ENCODE measurements around the gene PDIA6.
"Not testable (repeated sequence)": the region's sequence is repeated elsewhere in the genome, so short reads cannot be mapped to it uniquely, and the experiment has no call there.

Gene PDIA6

DNA sequence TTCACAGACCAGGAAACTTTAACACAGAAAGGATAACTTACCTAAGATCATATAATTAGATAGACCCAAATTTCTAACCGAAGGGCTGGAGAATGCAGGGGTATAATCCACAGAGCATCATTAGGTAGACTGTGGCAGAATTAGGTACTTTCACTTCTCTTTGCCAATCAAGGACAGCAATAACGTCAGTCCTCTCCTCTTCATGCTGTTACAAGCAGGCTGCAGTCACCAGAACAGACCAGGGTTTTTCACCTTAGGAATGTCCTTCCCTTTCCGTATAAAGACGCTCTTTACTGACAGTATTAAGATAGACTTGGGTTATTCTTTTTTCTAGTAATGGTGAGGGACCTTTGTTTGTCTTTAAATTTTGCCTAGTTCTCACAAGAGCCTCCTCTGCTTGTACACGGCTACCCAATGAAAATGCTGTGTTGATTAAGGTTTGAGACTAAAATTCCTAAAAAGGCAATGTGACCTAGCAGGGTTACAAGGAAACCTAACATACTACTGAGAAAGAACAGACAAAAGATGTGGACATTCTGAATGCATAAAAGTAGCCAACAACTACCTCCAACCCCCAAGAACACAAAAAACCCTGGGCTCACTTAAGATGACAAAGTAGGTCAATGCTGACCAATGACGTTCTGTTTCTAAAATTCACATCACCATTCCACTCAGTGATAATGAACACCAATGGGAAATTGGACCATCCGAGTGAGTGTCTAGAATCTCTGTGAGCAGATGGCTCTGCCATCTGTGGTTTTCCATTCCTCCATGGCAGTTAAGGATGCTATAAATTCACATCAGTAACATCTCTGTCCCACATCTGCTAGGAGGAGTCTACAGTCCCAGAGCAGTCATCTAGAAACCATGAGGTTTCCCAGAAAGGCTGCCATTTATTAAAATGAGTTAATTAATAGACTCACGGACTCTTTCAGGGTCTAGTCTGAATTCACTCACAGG, 2.1 kb downstream of the PDIA6 start:
- TF ChIP-seq, protein P1, sequence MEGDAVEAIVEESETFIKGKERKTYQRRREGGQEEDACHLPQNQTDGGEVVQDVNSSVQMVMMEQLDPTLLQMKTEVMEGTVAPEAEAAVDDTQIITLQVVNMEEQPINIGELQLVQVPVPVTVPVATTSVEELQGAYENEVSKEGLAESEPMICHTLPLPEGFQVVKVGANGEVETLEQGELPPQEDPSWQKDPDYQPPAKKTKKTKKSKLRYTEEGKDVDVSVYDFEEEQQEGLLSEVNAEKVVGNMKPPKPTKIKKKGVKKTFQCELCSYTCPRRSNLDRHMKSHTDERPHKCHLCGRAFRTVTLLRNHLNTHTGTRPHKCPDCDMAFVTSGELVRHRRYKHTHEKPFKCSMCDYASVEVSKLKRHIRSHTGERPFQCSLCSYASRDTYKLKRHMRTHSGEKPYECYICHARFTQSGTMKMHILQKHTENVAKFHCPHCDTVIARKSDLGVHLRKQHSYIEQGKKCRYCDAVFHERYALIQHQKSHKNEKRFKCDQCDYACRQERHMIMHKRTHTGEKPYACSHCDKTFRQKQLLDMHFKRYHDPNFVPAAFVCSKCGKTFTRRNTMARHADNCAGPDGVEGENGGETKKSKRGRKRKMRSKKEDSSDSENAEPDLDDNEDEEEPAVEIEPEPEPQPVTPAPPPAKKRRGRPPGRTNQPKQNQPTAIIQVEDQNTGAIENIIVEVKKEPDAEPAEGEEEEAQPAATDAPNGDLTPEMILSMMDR (IDR thresholded peaks at IDR 0.05; ENCODE audit: control insufficient read depth, extremely low read depth, insufficient read depth): no peak
- no peak for DNase-seq (ENCODE audit: low read depth)
- peak overlapping the region; percentile 77 for H3K4me3 ChIP-seq (ENCODE audit: low read depth, low read length)

DNA sequence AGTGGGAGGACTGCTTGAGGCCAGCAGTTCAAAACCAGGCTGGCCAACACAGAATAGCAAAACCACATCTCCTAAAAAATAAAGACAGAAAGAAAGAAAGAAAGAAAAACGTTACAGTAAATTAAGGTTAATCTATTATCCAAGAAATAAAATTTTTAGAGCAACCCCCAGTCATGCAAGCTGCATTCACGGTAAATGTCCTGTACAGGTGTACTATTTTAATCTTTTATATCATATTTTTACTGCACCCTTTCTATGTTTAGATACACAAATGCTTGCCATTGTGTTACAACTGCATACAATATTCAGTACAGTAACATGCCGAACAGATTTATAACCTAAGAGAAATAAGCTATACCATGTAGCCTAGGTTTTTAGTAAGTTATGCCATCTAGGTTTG, 6.0 kb downstream of the PDIA6 start:
- no peak for DNase-seq (ENCODE audit: low read depth)
- TF ChIP-seq, protein P1 (IDR thresholded peaks at IDR 0.05; ENCODE audit: control insufficient read depth, extremely low read depth, insufficient read depth): no peak
- no peak overlapping the region for H3K4me3 ChIP-seq (ENCODE audit: low read depth, low read length)

DNA sequence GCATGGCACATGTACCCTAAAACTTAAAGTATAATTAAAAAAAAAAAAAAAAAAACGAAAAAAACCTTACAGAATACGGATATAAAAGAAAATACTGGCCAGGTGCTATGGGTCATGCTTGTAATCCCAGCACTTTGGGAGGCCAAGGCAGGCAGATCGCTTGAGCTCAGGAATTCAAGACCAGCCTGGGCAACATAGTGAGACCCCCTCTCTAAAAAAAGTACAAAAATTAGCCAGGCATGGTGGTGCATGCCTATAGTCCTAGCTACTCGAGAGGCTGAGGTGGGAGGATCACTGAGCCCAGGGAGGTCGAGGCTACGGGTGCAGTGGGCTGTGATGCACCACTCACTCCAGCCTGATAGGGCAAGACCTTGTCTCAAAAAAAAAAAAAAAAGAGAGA, 6.6 kb downstream of the PDIA6 start:
- DNase-seq (ENCODE audit: low read depth): not testable (repeated sequence)

DNA sequence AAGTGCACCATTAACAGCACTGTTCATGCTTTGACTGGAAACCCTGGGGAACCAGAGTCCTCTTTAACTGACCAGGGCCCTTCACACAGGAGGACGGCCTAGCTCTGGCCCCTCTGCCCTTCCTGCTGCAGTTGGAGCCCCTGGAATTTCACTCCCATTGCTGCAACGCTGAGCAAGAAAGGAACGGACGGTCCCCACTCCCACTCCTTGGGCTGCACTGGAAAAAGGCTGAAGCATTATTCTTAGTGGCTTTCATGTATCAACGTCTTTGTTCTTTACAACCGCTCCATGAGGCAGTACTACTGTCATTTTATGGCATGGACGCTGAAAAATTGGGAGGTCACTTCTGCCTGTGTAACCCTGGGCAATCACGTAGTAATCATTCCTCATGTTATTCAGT, 9.9 kb downstream of the PDIA6 start:
- no peak overlapping the region for H3K4me3 ChIP-seq (ENCODE audit: low read depth, low read length)
- DNase-seq (ENCODE audit: low read depth): no peak
- TF ChIP-seq, protein P1 (IDR thresholded peaks at IDR 0.05; ENCODE audit: control insufficient read depth, extremely low read depth, insufficient read depth): no peak

More for the DNA sequence above, 6.6 kb downstream of the PDIA6 start:
- not testable (repeated sequence) for H3K4me3 ChIP-seq (ENCODE audit: low read depth, low read length)

DNA sequence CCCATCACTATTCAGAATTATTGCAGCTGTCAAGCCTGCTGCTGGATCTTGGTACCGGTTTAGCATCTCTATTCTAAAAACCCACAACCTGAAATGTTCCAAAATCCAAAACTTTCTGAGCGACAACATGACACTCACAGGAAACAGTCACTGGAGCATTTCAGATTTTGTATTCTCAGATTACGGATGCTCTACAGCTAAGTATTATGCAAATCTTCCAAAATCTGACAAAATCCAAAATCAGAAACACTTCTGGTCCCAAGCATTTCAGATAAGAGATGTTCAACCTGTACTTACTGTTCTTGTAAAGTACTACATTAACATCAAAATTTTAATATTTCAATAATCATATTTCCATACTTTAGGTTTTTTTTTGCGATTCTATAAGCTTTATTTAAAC, 12.4 kb downstream of the PDIA6 start:
- no peak for DNase-seq (ENCODE audit: low read depth)
- TF ChIP-seq, protein P1 (IDR thresholded peaks at IDR 0.05; ENCODE audit: control insufficient read depth, extremely low read depth, insufficient read depth): no peak
- no peak overlapping the region for H3K4me3 ChIP-seq (ENCODE audit: low read depth, low read length)

DNA sequence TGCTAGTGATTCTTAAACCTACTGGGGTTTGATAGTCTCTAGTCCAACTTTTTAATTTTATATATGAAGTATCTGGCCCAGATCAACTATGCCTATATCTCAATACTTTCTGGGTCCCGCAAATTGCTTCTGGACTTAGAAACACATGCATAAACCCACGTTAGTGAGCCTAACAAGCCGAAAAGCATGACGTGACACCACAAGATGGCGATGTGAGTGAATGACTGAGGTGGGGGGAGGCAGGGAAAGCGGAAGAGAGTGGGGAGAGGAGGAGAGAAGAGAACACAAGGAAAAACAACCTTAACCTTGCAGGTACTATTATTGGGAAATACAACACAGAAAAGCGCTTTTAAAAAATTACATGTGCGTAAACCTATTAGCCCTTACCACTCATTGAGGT, 13.8 kb downstream of the PDIA6 start:
- no peak overlapping the region for H3K4me3 ChIP-seq (ENCODE audit: low read depth, low read length)
- TF ChIP-seq, protein P1 (IDR thresholded peaks at IDR 0.05; ENCODE audit: control insufficient read depth, extremely low read depth, insufficient read depth): peak; percentile 33; the same call in 1 of the 2 replicates
- DNase-seq (ENCODE audit: low read depth): no peak

DNA sequence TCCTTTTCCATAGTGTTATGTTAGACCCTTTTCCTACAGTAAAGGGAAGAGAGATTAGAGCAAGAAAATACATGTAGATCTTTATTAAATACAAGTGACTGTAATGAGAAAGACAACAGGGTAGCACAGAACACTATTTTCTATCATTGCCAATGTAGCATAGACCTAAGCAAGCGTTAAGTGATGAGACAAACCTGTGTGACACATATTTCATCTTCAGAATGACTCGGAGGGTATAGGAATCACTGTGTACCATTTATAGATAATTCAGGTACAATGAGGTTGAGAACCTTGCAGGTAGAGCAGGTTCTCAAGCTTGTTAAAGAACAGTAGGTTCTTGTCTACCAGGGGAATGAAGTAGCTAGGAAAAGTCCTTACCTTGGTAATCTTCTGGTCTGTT, 15.9 kb downstream of the PDIA6 start:
- TF ChIP-seq, protein P1 (IDR thresholded peaks at IDR 0.05; ENCODE audit: control insufficient read depth, extremely low read depth, insufficient read depth): no peak
- H3K4me3 ChIP-seq (ENCODE audit: low read depth, low read length): no peak overlapping the region
- DNase-seq (ENCODE audit: low read depth): no peak

Measured in LNCaP clone FGC (cell line).